OCI-LY7 (cell line): ENCODE measurements around the gene GULP1.

Experiments
- EZH2phosphoT487 ChIP-seq: fragments of 200-600 bp; sonication (generic); IDR thresholded peaks from 2 replicates; pipeline ENCODE4 v1.6.1; 2018; ENCODE audit warnings: low read depth, borderline replicate concordance, mild to moderate bottlenecking, mixed run types, antibody characterized with exemption, low read length, moderate library complexity, mixed read lengths
- TF ChIP-seq, protein P1 (sequence below): fragments of 200-600 bp; sonication (generic); conservative IDR thresholded peaks from 2 replicates; pipeline ENCODE4 v1.5.1; 2014; ENCODE audit warnings: mild to moderate bottlenecking, antibody characterized with exemption, low read length, moderate library complexity, mixed read lengths

DNA sequence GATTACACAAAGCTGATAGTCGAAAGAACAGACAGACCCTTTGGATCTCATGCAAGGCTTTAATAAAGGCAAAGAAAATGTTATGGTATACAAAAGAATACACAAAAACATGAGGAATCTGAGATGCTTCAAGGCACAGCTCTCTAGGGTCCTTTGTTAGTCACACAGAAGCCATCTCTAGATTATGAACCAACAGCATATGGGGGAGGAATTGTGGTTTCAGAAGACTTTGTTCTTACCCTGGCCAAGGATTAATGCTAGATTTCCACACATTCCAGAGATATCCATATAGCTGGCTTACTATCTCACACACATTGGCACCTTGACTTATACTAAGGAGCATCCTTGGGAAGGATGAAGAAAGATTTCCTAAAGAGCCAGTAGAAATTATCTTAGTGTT, 206.1 kb downstream of the GULP1 start:
- TF ChIP-seq, protein P1, sequence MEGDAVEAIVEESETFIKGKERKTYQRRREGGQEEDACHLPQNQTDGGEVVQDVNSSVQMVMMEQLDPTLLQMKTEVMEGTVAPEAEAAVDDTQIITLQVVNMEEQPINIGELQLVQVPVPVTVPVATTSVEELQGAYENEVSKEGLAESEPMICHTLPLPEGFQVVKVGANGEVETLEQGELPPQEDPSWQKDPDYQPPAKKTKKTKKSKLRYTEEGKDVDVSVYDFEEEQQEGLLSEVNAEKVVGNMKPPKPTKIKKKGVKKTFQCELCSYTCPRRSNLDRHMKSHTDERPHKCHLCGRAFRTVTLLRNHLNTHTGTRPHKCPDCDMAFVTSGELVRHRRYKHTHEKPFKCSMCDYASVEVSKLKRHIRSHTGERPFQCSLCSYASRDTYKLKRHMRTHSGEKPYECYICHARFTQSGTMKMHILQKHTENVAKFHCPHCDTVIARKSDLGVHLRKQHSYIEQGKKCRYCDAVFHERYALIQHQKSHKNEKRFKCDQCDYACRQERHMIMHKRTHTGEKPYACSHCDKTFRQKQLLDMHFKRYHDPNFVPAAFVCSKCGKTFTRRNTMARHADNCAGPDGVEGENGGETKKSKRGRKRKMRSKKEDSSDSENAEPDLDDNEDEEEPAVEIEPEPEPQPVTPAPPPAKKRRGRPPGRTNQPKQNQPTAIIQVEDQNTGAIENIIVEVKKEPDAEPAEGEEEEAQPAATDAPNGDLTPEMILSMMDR = no peak
- no peak for TF ChIP-seq EZH2phosphoT487
